Tibial nerve (tissue), 3 donors: ENCODE measurements around the gene CACNG7.

Source experiments
- POLR2A ChIP-seq, 2 donors: fragments of 450-650 bp; IDR thresholded peaks; one replicate each; pipeline ENCODE4 v1.6.1; 2017; ENCODE audit warnings: antibody characterized with exemption in 2 of 2, mild to moderate bottlenecking in 2 of 2, moderate library complexity in 2 of 2
- TF ChIP-seq, protein P1 (sequence below), 5 experiments: fragments of 200-600 bp in 3 of 5; fragments of 450-650 bp in 2 of 5; sonication (generic) in 3 of 5; IDR thresholded peaks; one replicate each; pipeline ENCODE4 v1.5.1; 2016 to 2019; ENCODE audit warnings: antibody characterized with exemption in 5 of 5, mild to moderate bottlenecking in 3 of 5, moderate library complexity in 2 of 5

DNA sequence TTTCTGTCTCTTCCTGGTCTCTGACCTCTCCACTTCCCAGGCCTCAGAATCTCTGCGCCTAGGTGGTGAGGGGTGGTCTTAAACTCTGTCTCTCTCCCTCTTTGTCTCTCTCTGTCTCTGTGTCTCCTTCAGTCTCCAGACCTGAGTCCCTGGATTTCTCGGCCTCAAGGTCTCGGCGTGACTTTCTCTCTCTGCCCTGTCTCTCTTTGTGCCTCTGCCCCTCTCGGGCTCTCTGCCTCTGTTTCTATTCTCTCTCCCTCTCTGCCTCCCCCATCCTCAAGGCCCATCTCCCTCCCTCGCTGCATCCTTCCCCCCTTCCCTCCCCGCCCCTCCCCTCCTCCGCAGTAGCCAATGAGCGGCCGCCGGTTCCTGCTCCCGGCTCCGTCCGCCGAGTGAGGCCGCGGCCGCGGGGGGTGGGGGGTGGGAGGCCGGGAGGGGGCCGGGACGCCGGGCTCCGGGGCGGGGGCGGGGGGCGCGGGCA, at the start of gene CACNG7:
- TF ChIP-seq, protein P1, sequence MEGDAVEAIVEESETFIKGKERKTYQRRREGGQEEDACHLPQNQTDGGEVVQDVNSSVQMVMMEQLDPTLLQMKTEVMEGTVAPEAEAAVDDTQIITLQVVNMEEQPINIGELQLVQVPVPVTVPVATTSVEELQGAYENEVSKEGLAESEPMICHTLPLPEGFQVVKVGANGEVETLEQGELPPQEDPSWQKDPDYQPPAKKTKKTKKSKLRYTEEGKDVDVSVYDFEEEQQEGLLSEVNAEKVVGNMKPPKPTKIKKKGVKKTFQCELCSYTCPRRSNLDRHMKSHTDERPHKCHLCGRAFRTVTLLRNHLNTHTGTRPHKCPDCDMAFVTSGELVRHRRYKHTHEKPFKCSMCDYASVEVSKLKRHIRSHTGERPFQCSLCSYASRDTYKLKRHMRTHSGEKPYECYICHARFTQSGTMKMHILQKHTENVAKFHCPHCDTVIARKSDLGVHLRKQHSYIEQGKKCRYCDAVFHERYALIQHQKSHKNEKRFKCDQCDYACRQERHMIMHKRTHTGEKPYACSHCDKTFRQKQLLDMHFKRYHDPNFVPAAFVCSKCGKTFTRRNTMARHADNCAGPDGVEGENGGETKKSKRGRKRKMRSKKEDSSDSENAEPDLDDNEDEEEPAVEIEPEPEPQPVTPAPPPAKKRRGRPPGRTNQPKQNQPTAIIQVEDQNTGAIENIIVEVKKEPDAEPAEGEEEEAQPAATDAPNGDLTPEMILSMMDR (IDR thresholded peaks at IDR 0.05), result no peak
- no peak for TF ChIP-seq POLR2A (IDR thresholded peaks at IDR 0.05)
